Trophoblast cell (in vitro differentiated cells and primary cell): Measurements from ENCODE around the gene GRK6.

ENCODE experiments used
- DNase-seq, 2 donors: peaks; one replicate each; pipeline ENCODE4 v3.0.0-alpha.2; 2016
- H2AFZ ChIP-seq: 2 replicates; pipeline ENCODE4 v1.6.1; 2013; ENCODE audit warnings: low read length, moderate library complexity, mild to moderate bottlenecking; ENCODE audit not compliant: insufficient read depth, poor library complexity
- H2AK5ac ChIP-seq: 2 replicates; pipeline ENCODE4 v1.6.1; 2013; ENCODE audit warnings: mild to moderate bottlenecking, low read length
- H2BK120ac ChIP-seq: 2 replicates; pipeline ENCODE4 v1.6.1; 2013; ENCODE audit warnings: low read length, mild to moderate bottlenecking, moderate library complexity; ENCODE audit not compliant: insufficient read depth, poor library complexity
- H2BK12ac ChIP-seq: 2 replicates; pipeline ENCODE4 v1.6.1; 2013; ENCODE audit warnings: mild to moderate bottlenecking, low read length, moderate library complexity
- H2BK5ac ChIP-seq: 2 replicates; pipeline ENCODE4 v1.6.1; 2013; ENCODE audit warnings: low read length, low read depth, moderate library complexity, mild to moderate bottlenecking; ENCODE audit not compliant: poor library complexity
- H3K14ac ChIP-seq: 2 replicates; pipeline ENCODE4 v1.6.1; 2013; ENCODE audit warnings: mild to moderate bottlenecking, low read length
- H3K18ac ChIP-seq: 2 replicates; pipeline ENCODE4 v1.6.1; 2013; ENCODE audit warnings: mild to moderate bottlenecking, low read length
- H3K23ac ChIP-seq: 2 replicates; pipeline ENCODE4 v1.6.1; 2013; ENCODE audit warnings: low read length
- H3K27ac ChIP-seq: 2 replicates; pipeline ENCODE4 v1.5.1; 2013; ENCODE audit warnings: low read depth, mild to moderate bottlenecking, inconsistent platforms, low read length, moderate library complexity
- H3K27me3 ChIP-seq: 2 replicates; pipeline ENCODE4 v1.6.1; 2013; ENCODE audit warnings: inconsistent platforms, mild to moderate bottlenecking, low read length, moderate library complexity; ENCODE audit not compliant: insufficient read depth
- H3K36me3 ChIP-seq, 2 experiments: 1 replicate in 1 of 2; 2 replicates in 1 of 2; pipeline ENCODE4 v1.6.1; 2013; ENCODE audit warnings: low read length in 2 of 2, mild to moderate bottlenecking in 2 of 2, moderate library complexity in 1 of 2; ENCODE audit not compliant: insufficient read depth in 2 of 2, control insufficient read depth in 1 of 2
- H3K4ac ChIP-seq: 2 replicates; pipeline ENCODE4 v1.6.1; 2013; ENCODE audit warnings: low read depth, mild to moderate bottlenecking, low read length, moderate library complexity
- H3K4me1 ChIP-seq, 2 experiments: 1 replicate in 1 of 2; 2 replicates in 1 of 2; pipeline ENCODE4 v1.6.1; 2013; ENCODE audit warnings: low read length in 2 of 2, mild to moderate bottlenecking in 2 of 2, moderate library complexity in 1 of 2; ENCODE audit not compliant: insufficient read depth in 2 of 2, control insufficient read depth in 1 of 2
- H3K4me2 ChIP-seq: 2 replicates; pipeline ENCODE4 v1.6.1; 2013; ENCODE audit warnings: inconsistent platforms, mild to moderate bottlenecking, low read length, moderate library complexity
- H3K4me3 ChIP-seq: 2 replicates; pipeline ENCODE4 v1.5.1; 2013; ENCODE audit warnings: mild to moderate bottlenecking, low read depth, low read length, inconsistent platforms
- H3K79me1 ChIP-seq: one replicate; pipeline ENCODE4 v1.6.1; 2013; ENCODE audit warnings: low read length
- H3K79me2 ChIP-seq: 2 replicates; pipeline ENCODE4 v1.6.1; 2013; ENCODE audit warnings: low read length, mild to moderate bottlenecking; ENCODE audit not compliant: control insufficient read depth, insufficient read depth, poor library complexity
- H3K9ac ChIP-seq: 2 replicates; pipeline ENCODE4 v1.6.1; 2013; ENCODE audit warnings: mild to moderate bottlenecking, low read length
- H3K9me3 ChIP-seq: 2 replicates; pipeline ENCODE4 v1.6.1; 2013; ENCODE audit warnings: low read depth, mild to moderate bottlenecking, control low read depth, inconsistent platforms, low read length; ENCODE audit not compliant: insufficient read depth
- H4K12ac ChIP-seq: 2 replicates; pipeline ENCODE4 v1.6.1; 2013; ENCODE audit warnings: low read depth, mild to moderate bottlenecking, low read length, moderate library complexity
- H4K8ac ChIP-seq: 2 replicates; pipeline ENCODE4 v1.6.1; 2013; ENCODE audit warnings: low read depth, mild to moderate bottlenecking, low read length, moderate library complexity
- H4K91ac ChIP-seq: one replicate; pipeline ENCODE4 v1.6.1; 2013; ENCODE audit warnings: low read depth, mild to moderate bottlenecking, low read length, moderate library complexity
- WGBS: extraction: QIAGEN DNeasy Blood & Tissue Kit; methylation state at CpG from one replicate; pipeline ENCODE4 v1.1.7; 2013; ENCODE audit warnings: missing lambda C conversion rate; ENCODE audit not compliant: insufficient read length, insufficient coverage; ENCODE audit errors: extremely low coverage; 5-methylcytosine and 5-hydroxymethylcytosine counted together

GRK6 gene

DNA sequence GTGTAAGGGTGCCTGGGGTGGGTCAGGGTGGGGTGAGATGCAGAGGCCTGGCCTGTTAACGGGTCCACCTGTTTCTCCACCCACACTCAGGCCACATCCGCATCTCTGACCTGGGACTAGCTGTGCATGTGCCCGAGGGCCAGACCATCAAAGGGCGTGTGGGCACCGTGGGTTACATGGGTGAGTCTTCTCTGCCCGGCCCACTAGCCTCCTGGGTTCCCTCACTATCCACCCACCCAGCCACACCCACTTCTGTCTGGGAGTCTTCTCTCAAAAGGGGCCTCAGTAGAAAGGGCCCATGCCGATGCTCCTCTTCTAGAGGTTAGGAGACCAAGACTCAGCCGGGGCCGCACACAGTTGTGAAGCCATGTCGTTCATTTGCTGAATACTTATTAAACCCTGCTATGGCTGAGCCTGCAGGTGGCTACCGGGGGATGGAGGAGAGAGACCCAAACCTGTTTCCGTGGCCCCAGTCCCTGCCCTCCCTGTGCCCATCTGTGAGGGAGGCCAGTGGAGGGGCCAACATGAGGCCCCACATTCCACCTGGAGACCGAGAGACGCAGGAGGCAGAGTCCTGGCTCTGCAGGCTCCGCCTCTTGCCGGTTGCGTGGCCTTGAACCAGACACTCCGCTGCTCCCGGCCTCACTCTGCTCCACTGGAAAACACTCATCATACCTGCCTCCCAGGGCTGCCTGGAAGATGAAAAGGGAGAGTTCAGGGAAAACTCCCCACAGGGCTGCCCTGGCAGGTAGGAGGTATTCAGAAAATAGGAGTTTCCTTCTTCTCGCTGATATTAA is 8.7 kb downstream of the GRK6 start:
- Histone ChIP-seq H3K27ac (no peak overlapping the region), H2BK12ac (no peak overlapping the region), H2AFZ (no peak overlapping the region), H3K9me3 (peaks cover 1% of the 10 kb centered on the region), H3K79me1 (no peaks in the 10 kb centered on the region), H3K9ac (no peak overlapping the region), H4K8ac (no peak overlapping the region), H3K36me3 (peaks cover 62 to 68% of the 10 kb centered on the region in 2 experiments), H3K79me2 (no peaks in the 10 kb centered on the region), H3K23ac (no peak overlapping the region), H3K27me3 (no peaks in the 10 kb centered on the region), H2BK5ac (no peak overlapping the region), H3K4ac (no peak overlapping the region), H3K14ac (no peak overlapping the region), H2AK5ac (no peak overlapping the region), H2BK120ac (no peak overlapping the region), H3K4me2 (no peak overlapping the region), H4K91ac (no peak overlapping the region), H3K18ac (no peak overlapping the region), H3K4me3 (no peak overlapping the region), H3K4me1 (no peaks in the 10 kb centered on the region), H4K12ac (no peak overlapping the region)
- no CpG with 5 or more reads among the region's 20 CpGs for WGBS
- no peak for DNase-seq

DNA sequence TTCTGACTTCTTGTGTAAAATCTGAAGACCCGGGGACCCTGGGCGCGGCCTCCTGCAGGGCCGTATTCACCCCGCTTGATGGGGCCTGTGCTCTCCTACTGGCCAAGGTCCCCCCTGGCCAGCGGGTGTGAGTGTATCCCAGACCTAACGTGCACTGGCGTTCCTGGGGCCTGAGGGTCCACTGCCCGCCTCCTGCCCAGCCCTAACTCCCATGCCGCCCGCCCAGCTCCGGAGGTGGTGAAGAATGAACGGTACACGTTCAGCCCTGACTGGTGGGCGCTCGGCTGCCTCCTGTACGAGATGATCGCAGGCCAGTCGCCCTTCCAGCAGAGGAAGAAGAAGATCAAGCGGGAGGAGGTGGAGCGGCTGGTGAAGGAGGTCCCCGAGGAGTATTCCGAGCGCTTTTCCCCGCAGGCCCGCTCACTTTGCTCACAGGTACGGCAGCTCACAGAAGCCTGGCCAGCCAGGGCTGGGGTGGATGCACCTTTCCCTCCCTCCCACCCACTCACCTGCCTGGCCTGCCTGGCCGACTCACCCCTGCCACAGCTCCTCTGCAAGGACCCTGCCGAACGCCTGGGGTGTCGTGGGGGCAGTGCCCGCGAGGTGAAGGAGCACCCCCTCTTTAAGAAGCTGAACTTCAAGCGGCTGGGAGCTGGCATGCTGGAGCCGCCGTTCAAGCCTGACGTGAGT is 9.5 kb downstream of the GRK6 start:
- H3K79me2 ChIP-seq: no peaks in the 10 kb centered on the region
- H3K27me3 ChIP-seq: no peaks in the 10 kb centered on the region
- H2AK5ac ChIP-seq: no peak overlapping the region
- H2BK5ac ChIP-seq: no peak overlapping the region
- H4K12ac ChIP-seq: no peak overlapping the region
- H3K9me3 ChIP-seq: peaks cover 1% of the 10 kb centered on the region
- DNase-seq: no peak
- no peak overlapping the region for H4K91ac ChIP-seq
- no peak overlapping the region for H3K27ac ChIP-seq
- H3K23ac ChIP-seq: no peak overlapping the region
- no peak overlapping the region for H2BK12ac ChIP-seq
- H3K4me3 ChIP-seq: no peak overlapping the region
- no peak overlapping the region for H3K14ac ChIP-seq
- H3K79me1 ChIP-seq: no peaks in the 10 kb centered on the region
- H3K4me2 ChIP-seq: no peak overlapping the region
- no peak overlapping the region for H2BK120ac ChIP-seq
- H3K4me1 ChIP-seq: no peaks in the 10 kb centered on the region
- no peak overlapping the region for H3K4ac ChIP-seq
- H2AFZ ChIP-seq: no peak overlapping the region
- WGBS: no CpG with 5 or more reads among the region's 37 CpGs
- peaks cover 67 to 76% of the 10 kb centered on the region in 2 experiments for H3K36me3 ChIP-seq
- no peak overlapping the region for H3K9ac ChIP-seq
- H4K8ac ChIP-seq: no peak overlapping the region
- H3K18ac ChIP-seq: no peak overlapping the region

DNA sequence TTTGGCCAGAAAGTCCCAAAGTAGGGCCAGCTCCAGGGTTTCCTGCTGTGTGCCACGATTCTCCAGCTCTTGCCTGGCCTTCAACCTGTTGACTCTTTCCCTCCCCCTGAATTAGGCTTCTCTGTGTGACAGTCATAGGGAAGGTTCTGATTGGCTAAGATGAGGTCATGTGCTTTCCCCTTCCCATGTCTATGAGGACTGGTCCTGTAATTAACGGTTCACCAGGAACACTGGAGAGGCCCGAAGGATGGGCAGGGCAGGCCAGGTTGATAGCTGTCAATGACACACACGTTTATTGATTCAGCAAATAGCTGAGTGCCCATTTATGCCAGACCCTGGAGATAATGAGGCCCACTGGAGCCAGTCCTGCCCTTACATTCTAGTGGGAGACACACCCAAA is 11.1 kb downstream of the GRK6 start:
- DNase-seq: peak in 1 of 2 donors; percentile 39
- H2AFZ ChIP-seq: no peak overlapping the region
- no peak overlapping the region for H4K8ac ChIP-seq
- H3K4me1 ChIP-seq: no peaks in the 10 kb centered on the region
- no peak overlapping the region for H2AK5ac ChIP-seq
- H3K36me3 ChIP-seq: peaks cover 68 to 74% of the 10 kb centered on the region in 2 experiments
- H2BK120ac ChIP-seq: no peak overlapping the region
- H3K27me3 ChIP-seq: no peaks in the 10 kb centered on the region
- no peak overlapping the region for H3K27ac ChIP-seq
- no peak overlapping the region for H3K18ac ChIP-seq
- H2BK5ac ChIP-seq: no peak overlapping the region
- H4K12ac ChIP-seq: no peak overlapping the region
- no peak overlapping the region for H3K4ac ChIP-seq
- no peak overlapping the region for H3K9ac ChIP-seq
- no peak overlapping the region for H3K23ac ChIP-seq
- no peak overlapping the region for H3K4me3 ChIP-seq
- peaks cover 1% of the 10 kb centered on the region for H3K9me3 ChIP-seq
- WGBS: no CpG with 5 or more reads among the region's 4 CpGs
- no peak overlapping the region for H3K14ac ChIP-seq
- no peaks in the 10 kb centered on the region for H3K79me2 ChIP-seq
- no peak overlapping the region for H4K91ac ChIP-seq
- H3K79me1 ChIP-seq: no peaks in the 10 kb centered on the region
- H2BK12ac ChIP-seq: no peak overlapping the region
- no peak overlapping the region for H3K4me2 ChIP-seq

DNA sequence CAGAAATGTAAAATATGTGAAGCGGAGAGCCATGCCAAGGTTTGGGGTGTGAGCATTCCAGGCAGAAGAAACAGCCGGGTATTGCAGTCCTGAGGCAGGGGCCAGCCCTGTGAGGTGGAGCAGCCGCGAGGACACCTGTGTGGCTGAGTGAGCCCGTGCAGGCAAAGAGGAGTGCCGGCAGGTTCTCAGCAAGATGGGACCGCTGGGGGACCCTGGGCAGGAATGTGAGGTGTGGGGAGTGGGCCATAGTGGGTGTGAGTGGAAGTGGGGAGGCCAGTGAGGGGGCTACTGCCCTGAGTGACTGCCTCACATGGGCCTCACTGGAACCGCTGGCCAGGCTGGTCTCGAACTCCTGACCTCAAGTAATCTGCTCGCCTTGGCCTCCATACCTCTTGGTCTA is 12.0 kb downstream of the GRK6 start:
- H3K4me1 ChIP-seq: no peaks in the 10 kb centered on the region
- H2BK12ac ChIP-seq: no peak overlapping the region
- H3K4ac ChIP-seq: no peak overlapping the region
- no peak overlapping the region for H3K23ac ChIP-seq
- H3K9ac ChIP-seq: no peak overlapping the region
- no peak overlapping the region for H3K14ac ChIP-seq
- no peak overlapping the region for H3K27ac ChIP-seq
- H4K8ac ChIP-seq: no peak overlapping the region
- no peak overlapping the region for H4K12ac ChIP-seq
- H2BK5ac ChIP-seq: no peak overlapping the region
- H3K36me3 ChIP-seq: peaks cover 60 to 65% of the 10 kb centered on the region in 2 experiments
- no peak for DNase-seq
- no peak overlapping the region for H3K18ac ChIP-seq
- no peak overlapping the region for H3K4me2 ChIP-seq
- no peaks in the 10 kb centered on the region for H3K79me1 ChIP-seq
- no peaks in the 10 kb centered on the region for H3K79me2 ChIP-seq
- no peak overlapping the region for H2AFZ ChIP-seq
- no CpG with 5 or more reads among the region's 10 CpGs for whole genome bisulfite sequencing
- no peak overlapping the region for H3K4me3 ChIP-seq
- no peak overlapping the region for H2AK5ac ChIP-seq
- no peak overlapping the region for H2BK120ac ChIP-seq
- no peak overlapping the region for H4K91ac ChIP-seq
- H3K27me3 ChIP-seq: no peaks in the 10 kb centered on the region
- peaks cover 1% of the 10 kb centered on the region for H3K9me3 ChIP-seq
